Skeletal muscle satellite cell (primary cell): ENCODE results near the gene PCDH10.
"Not testable (repeated sequence)": the region's sequence is repeated elsewhere in the genome, so short reads cannot be mapped to it uniquely, and the experiment has no call there.

Experiments
- H3K27me3 ChIP-seq: 2 replicates; pipeline ENCODE4 v1.7.0; 2013; ENCODE audit warnings: low read length; ENCODE audit not compliant: control insufficient read depth, insufficient read depth
- H3K36me3 ChIP-seq: 2 replicates; pipeline ENCODE4 v1.7.0; 2013; ENCODE audit warnings: mild to moderate bottlenecking, control low read depth, low read length; ENCODE audit not compliant: insufficient read depth
- H3K4me1 ChIP-seq: 2 replicates; pipeline ENCODE4 v1.7.0; 2013; ENCODE audit warnings: low read length; ENCODE audit not compliant: control insufficient read depth, insufficient read depth
- H3K4me2 ChIP-seq: 2 replicates; pipeline ENCODE4 v1.7.0; 2013; ENCODE audit warnings: mild to moderate bottlenecking, low read length
- H3K4me3 ChIP-seq: 2 replicates; pipeline ENCODE4 v1.7.0; 2013; ENCODE audit warnings: low read length
- H3K9ac ChIP-seq: 2 replicates; pipeline ENCODE4 v1.7.0; 2013; ENCODE audit warnings: mild to moderate bottlenecking, low read depth, low read length, moderate library complexity
- H3K9me3 ChIP-seq: replicated peaks from 2 replicates; pipeline ENCODE4 v1.7.0; 2013; ENCODE audit warnings: mild to moderate bottlenecking, control low read depth, low read length

PCDH10 gene

DNA sequence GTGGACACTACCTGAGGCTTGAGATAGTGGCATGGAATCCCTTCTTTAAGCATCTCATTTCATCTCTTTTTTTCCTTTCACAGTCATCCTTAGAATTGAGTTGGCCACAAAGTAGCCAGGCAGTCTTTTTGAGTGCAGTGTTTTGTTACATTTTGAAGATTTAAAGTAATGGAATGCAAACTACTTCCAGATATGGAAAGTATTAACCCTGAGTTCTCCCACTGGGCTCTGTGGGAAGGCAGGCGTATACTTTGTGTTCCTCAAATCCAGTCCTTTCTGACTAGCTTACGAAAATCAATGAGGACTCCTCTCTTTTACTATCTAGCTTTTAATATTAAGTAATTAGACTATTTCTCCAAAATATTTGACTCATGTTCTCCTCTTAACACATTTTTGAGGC lies 29.9 kb downstream of the PCDH10 start:
- Histone ChIP-seq H3K4me1 (no peaks in the 10 kb centered on the region), H3K4me2 (no peak overlapping the region), H3K9ac (no peak overlapping the region), H3K27me3 (no peaks in the 10 kb centered on the region), H3K36me3 (no peaks in the 10 kb centered on the region), H3K9me3 (no peaks in the 10 kb centered on the region), H3K4me3 (no peak overlapping the region)

DNA sequence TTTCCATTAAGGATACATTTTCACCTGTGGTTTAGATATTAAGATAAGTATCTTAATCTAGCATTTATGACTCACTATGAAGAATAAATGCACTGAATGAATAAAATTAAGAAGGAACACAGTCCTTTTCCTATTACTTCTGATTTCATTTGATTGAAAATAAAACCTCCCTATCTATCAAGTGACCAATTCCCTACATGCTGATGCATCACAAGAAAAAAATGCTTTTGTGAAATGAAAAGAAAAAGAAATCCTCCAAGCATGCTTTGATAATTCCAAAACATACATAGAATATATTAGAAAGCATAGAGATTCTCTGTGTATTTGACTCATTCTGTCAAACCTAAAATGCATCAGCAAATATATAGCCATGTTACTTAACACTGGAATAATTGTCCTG lies 37.1 kb downstream of the PCDH10 start:
- H3K9me3 ChIP-seq: no peaks in the 10 kb centered on the region
- H3K9ac ChIP-seq: no peak overlapping the region
- H3K27me3 ChIP-seq: no peaks in the 10 kb centered on the region
- no peak overlapping the region for H3K4me2 ChIP-seq
- H3K4me3 ChIP-seq: no peak overlapping the region
- no peaks in the 10 kb centered on the region for H3K36me3 ChIP-seq
- peaks cover 15% of the 10 kb centered on the region for H3K4me1 ChIP-seq

DNA sequence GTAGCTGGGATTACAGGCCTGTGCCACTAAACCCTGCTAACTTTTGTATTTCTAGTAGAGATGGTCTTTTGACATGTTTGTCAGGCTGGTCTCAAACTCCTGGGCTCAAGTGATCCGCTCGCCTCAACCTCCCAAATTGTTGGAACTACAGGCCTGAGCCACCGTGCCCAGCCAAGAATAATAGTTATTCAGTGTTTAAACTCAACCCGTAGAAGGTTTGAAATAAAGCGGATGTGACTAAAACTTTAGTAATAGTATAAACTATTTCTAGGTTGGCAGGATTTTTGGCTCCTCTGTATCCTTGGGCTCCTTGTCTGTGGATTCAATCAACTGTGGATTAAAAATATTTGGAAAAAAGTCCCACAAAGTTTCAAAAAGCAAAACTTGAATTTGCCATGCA lies 37.8 kb downstream of the PCDH10 start:
- H3K36me3 ChIP-seq: no peaks in the 10 kb centered on the region
- H3K4me3 ChIP-seq: no peak overlapping the region
- no peaks in the 10 kb centered on the region for H3K27me3 ChIP-seq
- H3K4me1 ChIP-seq: peaks cover 15% of the 10 kb centered on the region
- no peaks in the 10 kb centered on the region for H3K9me3 ChIP-seq
- no peak overlapping the region for H3K9ac ChIP-seq
- no peak overlapping the region for H3K4me2 ChIP-seq

GRCh38 chr4:133188433-133189146 lies 39.5 kb downstream of the PCDH10 start:
- Histone ChIP-seq H3K36me3 (no peaks in the 10 kb centered on the region), H3K4me2 (no peak overlapping the region), H3K9me3 (no peaks in the 10 kb centered on the region), H3K4me3 (no peak overlapping the region), H3K9ac (no peak overlapping the region), H3K27me3 (no peaks in the 10 kb centered on the region), H3K4me1 (peaks cover 15% of the 10 kb centered on the region)

- Histone ChIP-seq H3K27me3 (no peaks in the 10 kb centered on the region), H3K4me3 (no peak overlapping the region), H3K4me1 (peaks cover 15% of the 10 kb centered on the region), H3K36me3 (no peaks in the 10 kb centered on the region), H3K9ac (no peak overlapping the region), H3K4me2 (no peak overlapping the region), H3K9me3 (no peaks in the 10 kb centered on the region)
These were observed 40.0 kb downstream of the PCDH10 start for GRCh38 chr4:133189147-133189517.

- H3K9ac ChIP-seq: no peak overlapping the region
These were observed 41.0 kb downstream of the PCDH10 start for GRCh38 chr4:133190098-133190497.

GRCh38 chr4:133208694-133209285 lies 59.7 kb downstream of the PCDH10 start:
- Histone ChIP-seq H3K27me3 (no peaks in the 10 kb centered on the region), H3K4me3 (no peak overlapping the region), H3K36me3 (no peaks in the 10 kb centered on the region), H3K4me2 (no peak overlapping the region), H3K4me1 (no peaks in the 10 kb centered on the region), H3K9ac (no peak overlapping the region), H3K9me3 (no peaks in the 10 kb centered on the region)

More at GRCh38 chr4:133190098-133190497, 41.0 kb downstream of the PCDH10 start:
- Histone ChIP-seq H3K4me3 (no peak overlapping the region), H3K4me1 (peaks cover 15% of the 10 kb centered on the region), H3K9me3 (no peaks in the 10 kb centered on the region), H3K36me3 (no peaks in the 10 kb centered on the region), H3K4me2 (no peak overlapping the region), H3K27me3 (no peaks in the 10 kb centered on the region)

- Histone ChIP-seq H3K4me2 (no peak overlapping the region), H3K36me3 (no peaks in the 10 kb centered on the region), H3K9ac (no peak overlapping the region), H3K4me1 (no peaks in the 10 kb centered on the region), H3K4me3 (no peak overlapping the region), H3K27me3 (no peaks in the 10 kb centered on the region), H3K9me3 (no peaks in the 10 kb centered on the region)
These were observed 84.8 kb downstream of the PCDH10 start for GRCh38 chr4:133233922-133234321.

DNA sequence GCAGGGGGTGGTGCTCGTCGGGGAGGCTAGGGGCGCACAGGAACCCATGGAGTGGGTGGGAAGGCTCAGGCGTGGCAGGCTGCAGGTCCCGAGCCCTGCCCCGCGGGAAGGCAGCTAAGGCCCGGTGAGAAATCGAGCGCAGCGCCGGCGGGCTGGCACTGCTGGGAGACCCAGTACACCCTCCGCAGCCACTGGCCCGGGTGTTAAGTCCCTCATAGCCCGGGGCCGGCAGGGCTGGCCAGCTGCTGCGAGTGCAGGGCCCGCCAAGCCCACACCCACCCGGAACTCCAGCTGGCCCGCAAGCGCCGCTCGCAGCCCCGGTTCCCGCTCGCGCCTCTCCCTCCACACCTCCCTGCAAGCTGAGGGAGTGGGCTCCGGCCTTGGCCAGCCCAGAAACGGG lies 91.4 kb downstream of the PCDH10 start:
- not testable (repeated sequence) for H3K4me3 ChIP-seq, H3K4me1 ChIP-seq

More for the DNA sequence above, 91.4 kb downstream of the PCDH10 start:
- not testable (repeated sequence) for H3K27me3 ChIP-seq, H3K36me3 ChIP-seq, H3K9me3 ChIP-seq, H3K4me2 ChIP-seq, H3K9ac ChIP-seq
